GM18861 (cell line): ENCODE measurements around the gene REX1BD.
A peak's percentile ranks its signal among the peaks of the same experiment; 100 is the strongest.

Source experiments
- ATAC-seq: cut with Tn5 transposase; IDR thresholded peaks from one replicate; pipeline ENCODE4 v1.9.1; 2021; ENCODE audit not compliant: unreplicated experiment

The REX1BD gene

GRCh38 chr19:18612051-18612771 lies 23.6 kb downstream of the REX1BD start:
- no peak for ATAC-seq

- no peak for ATAC-seq
Measured at GRCh38 chr19:18612772-18613588, 24.4 kb downstream of the REX1BD start, which contains the start of gene TMEM59L. TMEM59L (plus strand) TSS chr19:18612870; CDS start chr19:18612959, 89 bp downstream.

DNA sequence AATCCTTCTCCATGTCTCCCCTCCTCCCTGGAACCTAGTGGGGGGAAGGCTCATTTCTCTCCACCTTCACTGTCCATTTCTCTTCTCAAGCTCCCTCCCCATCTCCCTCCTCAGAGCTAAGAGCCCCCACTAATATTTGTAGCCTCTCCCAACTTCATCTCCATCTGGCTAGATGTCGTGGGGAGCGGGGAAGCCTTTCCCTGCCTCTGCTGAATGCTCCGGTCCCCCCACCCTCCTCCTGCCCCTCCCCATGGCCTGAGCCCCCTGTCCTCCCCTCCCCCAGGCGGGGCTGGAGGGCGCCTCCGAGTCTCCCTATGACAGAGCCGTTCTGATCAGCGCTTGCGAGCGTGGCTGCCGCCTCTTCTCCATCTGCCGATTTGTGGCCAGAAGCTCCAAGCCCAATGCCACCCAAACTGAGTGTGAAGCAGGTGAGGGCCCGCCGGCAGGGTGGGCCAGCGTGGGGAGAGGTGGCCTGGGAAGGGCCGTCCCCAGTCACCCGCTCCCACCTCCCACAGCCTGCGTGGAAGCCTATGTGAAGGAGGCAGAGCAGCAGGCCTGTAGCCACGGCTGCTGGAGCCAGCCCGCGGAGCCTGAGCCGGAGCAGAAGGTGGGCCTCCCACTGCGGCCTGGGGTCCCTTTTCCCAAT lies 25.1 kb downstream of the REX1BD start:
- ATAC-seq = no peak

DNA sequence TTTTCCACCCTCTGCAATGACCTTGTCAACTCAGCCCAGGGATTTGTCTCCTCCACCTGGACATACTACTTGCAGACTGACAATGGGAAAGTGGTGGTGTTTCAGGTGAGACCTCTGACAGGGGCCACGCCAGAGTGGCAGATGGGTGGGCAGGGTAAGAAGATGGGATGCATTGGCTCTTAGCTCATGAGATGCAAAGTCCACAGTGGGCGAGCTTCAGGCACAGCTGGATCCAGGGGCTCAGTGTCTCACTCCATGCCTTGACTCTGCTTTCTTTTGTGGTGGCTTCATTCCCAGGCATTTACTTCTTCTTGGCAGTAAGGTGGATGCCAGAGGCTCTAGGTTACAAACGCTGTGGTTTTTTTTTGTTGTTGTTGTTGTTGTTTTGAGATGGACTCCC lies 27.4 kb downstream of the REX1BD start:
- no peak for ATAC-seq

GRCh38 chr19:18617562-18617961 lies 29.0 kb downstream of the REX1BD start:
- ATAC-seq = no peak

GRCh38 chr19:18618236-18618635 lies 29.6 kb downstream of the REX1BD start:
- ATAC-seq = no peak

- ATAC-seq = no peak
Measured at GRCh38 chr19:18620311-18620710, 31.7 kb downstream of the REX1BD start.

- no peak for ATAC-seq
Measured at GRCh38 chr19:18620902-18621301, 32.3 kb downstream of the REX1BD start.

DNA sequence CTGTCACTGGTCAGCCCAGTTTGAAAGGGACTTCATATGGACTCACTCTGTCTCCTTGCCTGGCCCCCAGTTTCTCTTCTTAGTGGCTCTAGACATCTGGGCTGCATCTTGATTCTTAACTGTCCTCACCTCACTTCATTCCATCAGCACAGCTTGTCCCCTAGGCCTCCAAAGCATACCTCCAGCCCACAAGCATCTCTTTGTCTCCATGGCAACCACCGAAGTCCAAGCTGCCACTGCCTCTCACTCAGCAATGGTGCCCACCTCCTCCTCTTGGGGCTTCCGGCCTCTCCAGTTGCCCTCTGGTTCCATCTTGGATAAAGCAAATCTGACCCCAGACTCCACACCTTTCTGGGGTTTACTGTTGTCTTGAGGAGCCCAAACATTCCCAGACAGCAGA lies 38.3 kb downstream of the REX1BD start:
- no peak for ATAC-seq

GRCh38 chr19:18629166-18630088 lies 40.8 kb downstream of the REX1BD start:
- ATAC-seq = no peak

DNA sequence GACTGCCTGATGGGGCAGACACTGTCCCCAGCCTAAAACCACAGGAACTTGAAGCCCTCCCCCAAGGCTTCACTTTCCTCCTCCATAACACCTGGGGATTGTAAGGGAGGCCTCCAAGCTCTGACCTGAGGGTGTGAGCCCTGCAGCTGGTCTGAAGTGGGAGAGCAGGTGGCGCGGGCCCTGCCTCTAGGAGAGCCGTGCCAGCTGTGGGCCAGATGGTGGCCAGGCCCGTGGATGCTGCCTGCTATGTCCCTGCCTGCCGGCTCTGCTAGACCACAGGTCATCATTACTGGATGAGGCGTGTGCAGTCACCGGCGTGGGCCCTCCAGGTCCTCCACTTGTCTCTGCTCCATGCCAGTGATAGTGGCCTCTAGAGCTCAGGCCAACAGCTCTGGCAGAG lies 44.7 kb downstream of the REX1BD start:
- ATAC-seq = no peak

DNA sequence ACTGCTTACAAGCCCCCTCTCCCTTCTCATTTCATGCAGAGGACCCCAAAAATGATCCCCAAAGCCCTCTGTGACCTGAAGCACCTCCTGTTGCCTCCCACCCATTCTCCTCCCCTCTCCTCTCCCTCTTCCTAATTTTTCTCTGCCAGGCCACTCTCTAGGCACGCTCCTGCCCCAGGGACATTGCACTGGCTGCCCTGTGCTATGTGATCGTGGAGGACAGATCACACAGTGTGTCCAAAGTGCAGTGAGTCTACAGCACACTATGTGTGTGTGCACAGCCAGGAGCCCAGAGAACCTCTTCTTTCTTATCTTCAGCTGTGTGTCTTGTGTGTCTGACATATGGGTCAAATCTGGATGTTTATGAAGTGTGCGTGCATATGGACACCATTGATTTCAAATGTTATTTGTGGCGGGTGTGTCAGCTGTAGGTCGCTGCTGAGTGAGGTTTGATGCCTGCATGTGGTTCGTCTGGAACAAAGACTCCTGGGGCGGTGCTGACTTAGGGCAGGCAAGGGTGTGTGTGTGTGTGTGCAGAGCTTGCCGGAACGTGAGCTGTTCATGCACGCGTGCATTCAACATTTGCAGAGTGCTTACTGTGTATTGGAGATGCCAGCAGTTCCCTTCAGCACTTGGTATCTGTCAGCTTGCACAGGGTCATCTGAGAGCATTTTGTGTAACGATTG lies 46.2 kb downstream of the REX1BD start:
- ATAC-seq = no peak

DNA sequence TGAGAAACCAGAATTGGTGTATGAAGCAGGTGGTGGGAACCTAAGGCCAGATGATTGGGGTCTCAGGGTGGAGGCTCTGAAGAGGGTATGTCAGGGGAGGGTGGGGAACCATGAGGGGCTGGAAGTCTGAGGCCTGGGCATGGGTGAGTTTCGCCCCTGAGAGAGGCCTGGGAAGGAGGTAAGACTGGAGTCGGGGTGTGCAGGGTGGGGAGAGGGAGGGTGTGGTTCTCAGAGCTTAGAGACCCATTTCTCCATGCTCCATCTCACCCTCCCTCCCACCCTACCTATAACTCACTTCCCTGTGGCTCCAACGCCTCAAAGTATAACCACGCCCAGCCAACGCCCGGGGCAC lies 47.2 kb downstream of the REX1BD start:
- no peak for ATAC-seq

DNA sequence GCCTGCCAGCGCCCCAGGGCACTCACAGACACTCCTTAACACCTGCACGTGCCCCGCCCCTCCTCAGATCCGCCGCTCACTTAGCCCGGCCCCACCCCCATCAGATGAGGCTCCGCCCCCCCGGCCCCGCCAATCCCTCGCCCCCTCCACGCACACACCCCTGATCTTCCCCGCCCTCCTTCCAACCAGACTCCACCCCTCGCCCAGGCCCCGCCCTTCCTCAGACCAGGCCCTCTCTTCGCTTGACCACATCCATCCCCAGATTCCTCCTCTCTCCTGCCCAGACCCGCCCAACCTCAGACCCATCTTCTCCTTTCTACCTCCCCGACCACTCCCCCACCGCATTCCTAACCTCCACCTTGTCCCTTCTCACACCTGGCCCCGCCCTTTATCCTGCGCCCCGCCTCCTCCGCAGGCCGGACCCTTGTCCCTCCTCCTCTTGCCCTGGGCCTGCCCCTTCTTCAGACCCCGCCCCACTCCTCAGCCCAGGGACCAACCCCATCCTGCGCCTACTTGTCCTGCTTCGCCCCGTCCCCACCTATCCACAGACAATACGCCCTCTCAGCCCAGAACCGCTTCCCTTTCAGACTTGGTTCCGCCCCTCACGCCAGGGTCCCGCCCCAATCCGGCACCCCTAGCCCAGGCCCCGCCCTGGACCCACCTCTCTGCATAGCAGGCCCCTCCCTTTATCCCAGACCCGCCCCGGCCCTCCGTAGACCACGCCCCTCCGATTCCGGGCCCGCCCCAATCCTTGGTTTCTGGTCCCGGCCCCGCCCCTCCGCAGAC lies 47.8 kb downstream of the REX1BD start:
- peak; percentile 64 for ATAC-seq

DNA sequence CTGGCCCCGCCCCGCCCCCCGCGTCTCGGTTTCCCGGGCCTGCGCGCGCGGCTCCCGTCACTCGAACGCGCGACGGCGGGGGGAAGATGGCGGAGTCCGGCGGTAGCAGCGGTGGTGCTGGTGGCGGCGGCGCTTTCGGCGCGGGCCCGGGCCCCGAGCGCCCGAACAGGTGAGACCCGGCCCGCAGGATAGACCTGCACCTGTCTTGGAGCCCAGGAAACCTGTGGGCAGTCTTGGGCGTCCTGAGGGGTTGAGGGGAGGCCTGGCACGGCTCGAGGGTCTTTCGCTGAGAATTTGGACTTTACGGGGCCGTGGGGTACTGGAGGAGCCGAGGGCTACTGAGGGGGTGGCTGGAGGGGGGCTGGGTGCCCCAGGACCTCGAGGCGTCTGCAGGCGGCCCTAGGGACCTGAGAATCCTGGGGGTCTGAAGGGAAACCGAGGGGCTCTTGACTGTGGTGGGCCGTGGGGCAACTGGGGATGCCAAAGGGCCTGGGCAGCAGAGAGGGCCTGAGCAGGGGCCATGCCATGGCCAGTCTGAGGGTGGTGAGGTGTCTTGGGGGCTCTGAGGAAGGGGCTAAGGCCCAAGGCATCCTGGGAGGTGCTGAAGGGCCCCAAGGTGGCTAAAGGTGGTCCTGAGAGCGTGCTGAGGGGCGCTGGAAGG lies 48.5 kb downstream of the REX1BD start, which contains the start of gene KLHL26:
TSS of gene KLHL26 (plus strand) at position 60 of the 661 bp plus-strand sequence. CDS start at position 87, 27 bp downstream.
- ATAC-seq = no peak

DNA sequence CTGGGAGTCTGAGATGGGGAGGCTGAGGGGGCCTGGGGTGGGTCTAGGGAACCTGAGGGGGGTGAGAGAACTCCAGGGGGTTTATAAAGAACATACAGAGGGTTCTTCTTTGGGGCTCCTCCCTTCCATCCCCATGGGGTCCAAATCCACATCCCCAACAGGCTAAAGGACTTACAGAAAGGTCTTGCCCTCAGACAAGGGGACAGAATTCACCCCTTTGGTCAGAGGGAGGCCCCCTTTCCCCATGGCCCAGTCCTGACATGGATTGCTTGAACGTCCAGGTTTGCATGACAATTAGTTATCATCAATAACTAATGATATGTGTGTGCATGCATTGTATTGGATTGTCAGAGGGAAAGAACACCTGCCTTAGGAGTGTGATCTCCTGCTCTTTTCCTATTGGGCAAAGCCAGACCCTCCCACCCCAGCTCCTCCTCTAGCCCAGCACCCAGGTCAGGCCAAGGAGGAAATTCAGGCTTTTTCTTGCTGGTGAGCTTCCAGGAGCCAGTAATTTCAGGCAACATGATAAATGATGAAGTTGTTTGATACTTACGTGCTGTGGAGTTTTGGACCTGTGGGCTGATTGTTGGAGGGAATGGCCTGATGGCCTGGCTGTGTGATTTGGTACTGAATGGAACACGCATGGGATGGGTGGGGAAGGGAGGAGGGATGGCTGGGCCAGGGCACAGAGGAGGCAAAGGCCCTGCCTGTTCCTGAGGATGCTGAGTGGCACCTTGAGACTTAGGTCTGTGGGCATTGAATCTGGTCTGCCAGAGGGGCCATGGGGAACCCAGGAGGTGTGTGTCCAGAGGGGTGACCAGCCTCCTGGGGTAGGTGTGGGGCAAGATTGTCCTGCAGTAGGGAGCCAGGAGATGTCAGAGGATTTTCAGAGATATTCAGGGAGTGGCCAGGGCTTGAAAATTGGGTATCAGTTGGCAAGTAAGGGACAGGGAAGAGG lies 49.4 kb downstream of the REX1BD start:
- ATAC-seq = no peak

GRCh38 chr19:18639706-18640243 lies 51.2 kb downstream of the REX1BD start:
- ATAC-seq = no peak
